Coronary artery (tissue), 2 donors: Measurements from ENCODE around the gene SERPINA12.

Source experiments
- DNase-seq: peaks from one replicate; pipeline ENCODE4 v3.0.0-alpha.2; 2017; ENCODE audit warnings: low spot score
- H3K27ac ChIP-seq, 2 donors: fragments of 200-600 bp; sonication (generic); one replicate each; pipeline ENCODE4 v1.5.1; 2016 to 2019
- H3K4me3 ChIP-seq: fragments of 200-600 bp; sonication (generic); 2 replicates; pipeline ENCODE4 v1.5.1; 2016; ENCODE audit warnings: mild to moderate bottlenecking, moderate library complexity
- CTCF ChIP-seq: fragments of 200-600 bp; sonication (generic); IDR thresholded peaks from one replicate; pipeline ENCODE4 v1.5.1; 2019; ENCODE audit warnings: antibody characterized with exemption

The SERPINA12 gene

GRCh38 chr14:94464290-94464689, 45.0 kb downstream of the SERPINA12 start:
- DNase-seq, result no peak
- H3K4me3 ChIP-seq, result no peak overlapping the region
- H3K27ac ChIP-seq, result no peak overlapping the region
- no peak for TF ChIP-seq CTCF

DNA sequence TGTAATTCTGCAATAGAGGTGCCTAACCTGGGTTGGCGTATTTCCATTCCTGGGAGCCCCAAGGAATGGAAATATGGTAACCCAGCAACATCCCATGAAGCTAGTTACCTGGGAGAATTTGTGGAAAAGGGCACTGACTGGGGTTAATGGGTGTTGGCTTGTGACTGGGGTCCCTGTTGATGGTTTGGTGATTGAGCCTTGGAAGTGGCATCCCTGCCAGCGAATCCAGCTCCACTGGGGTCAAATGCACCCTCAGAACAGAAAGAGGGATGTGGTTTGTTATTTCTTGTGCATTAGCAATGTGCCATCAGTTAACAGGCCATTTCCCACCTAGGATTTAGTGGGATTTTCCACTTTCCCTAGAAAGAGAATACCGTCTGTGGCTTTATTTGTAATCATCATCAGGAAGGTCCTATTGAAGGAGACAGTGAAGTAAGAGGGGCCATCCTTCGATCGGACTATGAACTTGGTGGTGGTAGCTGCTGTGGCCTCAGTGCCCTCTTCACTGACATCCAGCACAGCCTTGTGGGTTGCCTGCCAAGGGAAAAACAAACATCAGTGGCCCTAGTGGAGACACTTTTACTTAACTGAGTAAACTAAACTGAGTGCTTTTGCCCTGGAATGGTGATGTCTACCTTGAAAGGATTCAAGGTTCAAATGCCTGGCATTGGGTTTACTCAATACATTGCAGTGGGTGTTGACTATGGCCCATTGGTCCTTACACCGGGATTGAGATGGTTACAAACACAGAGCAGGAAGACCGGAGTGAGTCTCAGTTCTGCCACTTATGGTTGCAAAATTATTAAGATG, 46.3 kb downstream of the SERPINA12 start:
- no peak overlapping the region for H3K4me3 ChIP-seq
- no peak overlapping the region for H3K27ac ChIP-seq
- no peak for TF ChIP-seq CTCF
- peak; percentile 41 for DNase-seq

DNA sequence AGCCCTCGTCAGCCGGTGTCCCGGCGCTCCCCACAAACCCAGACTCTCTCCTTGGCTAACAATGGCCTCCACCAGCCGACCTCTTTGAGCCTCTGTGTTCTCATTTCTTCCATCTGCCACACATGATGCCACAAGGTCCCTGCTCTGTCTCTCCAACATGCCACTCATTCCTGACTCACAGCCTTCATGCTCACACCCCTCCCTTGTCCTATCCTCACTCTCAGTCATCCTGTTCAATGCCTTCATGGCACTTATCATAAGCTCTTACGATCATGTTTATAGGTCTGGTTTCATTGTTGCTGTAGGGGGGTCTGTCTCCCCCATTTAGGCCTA, 47.1 kb downstream of the SERPINA12 start:
- DNase-seq, result no peak
- H3K27ac ChIP-seq, result no peak overlapping the region
- no peak for TF ChIP-seq CTCF

GRCh38 chr14:94461526-94462218, 47.6 kb downstream of the SERPINA12 start:
- no peak overlapping the region for H3K27ac ChIP-seq
- peak; percentile 33 for DNase-seq
- H3K4me3 ChIP-seq, result no peak overlapping the region
- TF ChIP-seq CTCF, result no peak

More for the DNA sequence above, 47.1 kb downstream of the SERPINA12 start:
- H3K4me3 ChIP-seq, result no peak overlapping the region

GRCh38 chr14:94460631-94461416, 48.4 kb downstream of the SERPINA12 start:
- no peak for TF ChIP-seq CTCF
- H3K4me3 ChIP-seq, result no peak overlapping the region
- no peak overlapping the region for H3K27ac ChIP-seq
- peak; percentile 26 for DNase-seq

DNA sequence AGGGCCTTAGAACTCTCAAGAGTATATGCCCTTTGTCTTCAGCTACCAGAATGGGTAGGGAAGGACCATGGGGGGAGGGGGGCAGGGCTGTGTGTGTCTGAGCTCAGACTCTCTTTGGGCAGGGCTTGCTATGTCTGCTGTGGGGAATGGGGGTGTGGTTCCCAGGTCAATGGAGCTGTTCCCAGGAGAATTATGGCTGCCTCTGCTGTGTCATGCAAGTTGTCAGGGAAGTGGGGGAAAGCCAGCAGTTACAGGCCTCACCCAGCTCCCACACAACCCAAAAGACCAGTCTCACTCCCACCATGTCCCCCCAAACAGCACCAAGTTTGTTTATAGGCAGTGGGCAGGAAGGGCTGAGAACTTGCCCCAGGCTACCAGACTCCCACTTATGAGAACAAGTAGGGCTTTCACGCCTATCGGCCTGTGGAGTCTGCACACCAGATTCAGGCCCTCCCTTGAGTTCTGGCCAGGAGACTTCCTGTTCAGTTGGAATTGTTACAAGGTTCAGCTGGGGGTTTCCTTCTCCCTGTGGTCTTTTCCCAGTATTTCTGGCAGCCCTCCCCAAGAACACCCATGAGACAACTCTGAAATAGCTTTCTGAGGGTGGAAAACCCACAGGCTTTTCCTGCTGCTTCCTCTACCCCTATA, 50.6 kb downstream of the SERPINA12 start:
- no peak overlapping the region for H3K4me3 ChIP-seq
- no peak overlapping the region for H3K27ac ChIP-seq
- TF ChIP-seq CTCF, result no peak
- DNase-seq, result no peak
